ENCODE data around the gene ACYP2.

The ACYP2 gene

DNA sequence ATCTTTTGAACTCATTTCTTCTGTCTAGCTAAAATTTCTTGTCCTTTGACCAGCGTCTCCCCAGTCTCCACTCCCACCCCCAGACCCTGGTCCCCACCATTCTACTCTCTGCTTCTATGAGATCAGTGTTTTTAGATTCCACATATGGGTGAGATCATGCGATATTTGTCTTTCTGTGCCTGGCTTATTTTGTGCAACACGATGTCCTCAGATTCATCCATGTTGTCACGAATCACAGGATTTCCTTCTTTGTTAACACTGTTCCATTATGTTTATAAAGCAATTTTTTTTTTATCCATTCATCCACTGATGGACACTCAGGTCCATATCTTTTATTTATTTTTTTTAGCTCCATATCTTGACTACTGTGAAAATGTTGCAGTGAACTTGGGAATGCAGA is 16.0 kb upstream of the ACYP2 start:
- TF ChIP-seq YY1 (IDR thresholded peaks at IDR 0.05; ENCODE audit: insufficient read depth, insufficient read length) (no peak), ZNF274 (IDR thresholded peaks at IDR 0.05; ENCODE audit: low read depth, low read length) (no peak), SUZ12 (IDR thresholded peaks at IDR 0.05; ENCODE audit: extremely low read depth, insufficient read depth, insufficient read length) (no peak)
- H3K9me3 ChIP-seq (ENCODE audit: insufficient read depth, low read length): peaks cover 6% of the 10 kb centered on the region; the same call in 1 of the 2 replicates
- no peaks in the 10 kb centered on the region for H3K36me3 ChIP-seq (ENCODE audit: insufficient read depth, insufficient read length, low read length)
- H3K4me1 ChIP-seq (ENCODE audit: insufficient read depth, insufficient read length): no peaks in the 10 kb centered on the region
- DNase-seq (ENCODE audit: low read depth, low spot score): no peak
- no peak overlapping the region for H3K4me3 ChIP-seq (ENCODE audit: insufficient read length, low read depth)
- H3K27me3 ChIP-seq (ENCODE audit: insufficient read depth, insufficient read length): no peaks in the 10 kb centered on the region
- H3K9ac ChIP-seq (ENCODE audit: insufficient read length, low read depth): no peak overlapping the region

DNA sequence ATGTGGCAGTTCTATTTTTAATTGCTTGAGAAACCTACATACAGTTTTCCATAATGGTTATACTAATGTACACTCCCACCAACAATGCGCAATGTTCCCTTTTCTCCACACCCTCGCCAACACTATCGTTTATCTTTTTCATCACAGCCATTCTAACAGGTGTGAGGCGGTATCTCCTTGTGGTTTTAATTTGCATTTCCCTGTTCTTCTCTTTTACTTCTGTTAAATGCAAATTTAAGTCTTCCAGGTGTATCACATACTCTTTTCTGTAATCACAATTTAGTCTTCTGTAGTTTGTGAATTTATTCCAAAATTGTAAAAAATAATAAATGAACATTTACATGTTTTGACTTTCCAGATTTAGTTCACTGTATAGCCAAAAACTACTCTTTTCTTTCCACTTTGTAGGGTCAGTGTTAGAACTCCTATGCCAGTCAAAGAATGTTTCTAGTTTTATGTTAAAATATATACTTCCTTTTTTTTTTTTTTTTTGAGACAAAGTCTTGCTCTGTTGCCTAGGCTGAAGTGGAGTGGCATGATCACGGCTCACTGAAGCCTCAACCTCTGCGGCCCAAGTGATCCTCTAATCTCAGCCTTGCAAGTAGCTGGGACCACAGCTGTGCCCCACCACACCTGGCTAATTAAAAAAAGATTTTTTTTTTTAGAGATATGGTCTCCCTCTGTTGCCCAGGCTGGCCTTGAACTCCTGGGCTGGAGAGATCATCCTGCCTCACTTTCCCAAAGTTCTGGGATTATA is 15.4 kb upstream of the ACYP2 start:
- H3K9ac ChIP-seq (ENCODE audit: insufficient read length, low read depth): no peak overlapping the region
- no peaks in the 10 kb centered on the region for H3K36me3 ChIP-seq (ENCODE audit: insufficient read depth, insufficient read length, low read length)
- H3K27me3 ChIP-seq (ENCODE audit: insufficient read depth, insufficient read length): no peaks in the 10 kb centered on the region
- no peaks in the 10 kb centered on the region for H3K4me1 ChIP-seq (ENCODE audit: insufficient read depth, insufficient read length)
- H3K9me3 ChIP-seq (ENCODE audit: insufficient read depth, low read length): peaks cover 6% of the 10 kb centered on the region; the same call in 1 of the 2 replicates
- TF ChIP-seq YY1 (IDR thresholded peaks at IDR 0.05; ENCODE audit: insufficient read depth, insufficient read length): no peak
- no peak overlapping the region for H3K4me3 ChIP-seq (ENCODE audit: insufficient read length, low read depth)
- no peak for DNase-seq (ENCODE audit: low read depth, low spot score)

GRCh38 chr2:54100772-54101171 is 14.6 kb upstream of the ACYP2 start:
- DNase-seq (ENCODE audit: low read depth, low spot score): no peak
- Histone ChIP-seq H3K27me3 (ENCODE audit: insufficient read depth, insufficient read length) (no peaks in the 10 kb centered on the region), H3K4me3 (ENCODE audit: insufficient read length, low read depth) (no peak overlapping the region), H3K9me3 (ENCODE audit: insufficient read depth, low read length) (peaks cover 6% of the 10 kb centered on the region; the same call in 1 of the 2 replicates), H3K9ac (ENCODE audit: insufficient read length, low read depth) (no peak overlapping the region), H3K4me1 (ENCODE audit: insufficient read depth, insufficient read length) (no peaks in the 10 kb centered on the region), H3K36me3 (ENCODE audit: insufficient read depth, insufficient read length, low read length) (no peaks in the 10 kb centered on the region)
- TF ChIP-seq SUZ12 (IDR thresholded peaks at IDR 0.05; ENCODE audit: extremely low read depth, insufficient read depth, insufficient read length) (no peak), YY1 (IDR thresholded peaks at IDR 0.05; ENCODE audit: insufficient read depth, insufficient read length) (no peak)

GRCh38 chr2:54103454-54104314 is 11.7 kb upstream of the ACYP2 start:
- no peaks in the 10 kb centered on the region for H3K4me1 ChIP-seq (ENCODE audit: insufficient read depth, insufficient read length)
- no peaks in the 10 kb centered on the region for H3K36me3 ChIP-seq (ENCODE audit: insufficient read depth, insufficient read length, low read length)
- no peak for TF ChIP-seq YY1 (IDR thresholded peaks at IDR 0.05; ENCODE audit: insufficient read depth, insufficient read length)
- TF ChIP-seq ZNF274 (IDR thresholded peaks at IDR 0.05; ENCODE audit: low read depth, low read length): no peak
- no peak for TF ChIP-seq SUZ12 (IDR thresholded peaks at IDR 0.05; ENCODE audit: extremely low read depth, insufficient read depth, insufficient read length)
- H3K9me3 ChIP-seq (ENCODE audit: insufficient read depth, low read length): no peaks in the 10 kb centered on the region
- H3K9ac ChIP-seq (ENCODE audit: insufficient read length, low read depth): no peak overlapping the region
- peak; percentile 38 for DNase-seq (ENCODE audit: low read depth, low spot score)
- no peaks in the 10 kb centered on the region for H3K27me3 ChIP-seq (ENCODE audit: insufficient read depth, insufficient read length)
- no peak overlapping the region for H3K4me3 ChIP-seq (ENCODE audit: insufficient read length, low read depth)

DNA sequence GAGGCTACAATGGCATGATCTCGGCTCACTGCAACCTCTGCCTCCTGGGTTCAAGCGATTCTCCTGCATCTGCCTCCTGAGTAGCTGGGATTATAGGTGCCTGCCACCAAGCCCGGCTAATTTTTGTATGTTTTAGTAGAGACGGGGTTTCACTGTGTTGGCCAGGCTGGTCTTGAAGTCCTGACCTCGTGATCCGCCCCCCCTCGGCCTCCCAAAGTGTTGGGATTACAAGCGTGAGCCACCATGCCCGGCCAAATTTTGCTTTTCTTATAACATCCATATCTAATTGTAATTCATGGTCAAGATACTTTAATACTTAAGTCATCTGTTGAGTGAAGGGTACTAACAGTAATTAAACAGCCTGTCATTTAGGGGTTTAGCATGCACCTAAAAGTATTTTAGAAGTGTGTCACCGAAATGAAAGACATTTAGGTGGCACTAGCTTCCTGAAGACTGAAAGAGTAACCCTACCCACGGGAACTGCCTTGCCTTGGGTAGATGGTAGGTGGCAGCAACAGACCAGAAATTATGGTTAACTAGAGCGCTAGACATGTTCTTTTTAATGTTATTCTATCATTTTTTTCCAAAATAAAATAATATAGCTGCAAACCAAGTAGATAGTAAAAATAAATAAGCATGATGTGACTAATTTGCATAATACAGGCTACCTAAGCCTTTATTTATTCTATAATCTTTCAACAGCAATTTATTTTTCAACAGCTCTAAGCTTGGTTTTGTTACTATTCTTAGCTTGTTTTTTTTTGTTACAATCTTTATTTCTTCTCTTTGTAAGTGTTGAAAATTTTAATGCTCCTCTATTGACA is 8.6 kb upstream of the ACYP2 start:
- no peaks in the 10 kb centered on the region for H3K27me3 ChIP-seq (ENCODE audit: insufficient read depth, insufficient read length)
- no peak overlapping the region for H3K9ac ChIP-seq (ENCODE audit: insufficient read length, low read depth)
- H3K4me3 ChIP-seq (ENCODE audit: insufficient read length, low read depth): no peak overlapping the region
- TF ChIP-seq ZNF274 (IDR thresholded peaks at IDR 0.05; ENCODE audit: low read depth, low read length): no peak
- TF ChIP-seq YY1 (IDR thresholded peaks at IDR 0.05; ENCODE audit: insufficient read depth, insufficient read length): no peak
- TF ChIP-seq SUZ12 (IDR thresholded peaks at IDR 0.05; ENCODE audit: extremely low read depth, insufficient read depth, insufficient read length): no peak
- H3K9me3 ChIP-seq (ENCODE audit: insufficient read depth, low read length): no peaks in the 10 kb centered on the region
- H3K36me3 ChIP-seq (ENCODE audit: insufficient read depth, insufficient read length, low read length): no peaks in the 10 kb centered on the region
- no peaks in the 10 kb centered on the region for H3K4me1 ChIP-seq (ENCODE audit: insufficient read depth, insufficient read length)
- DNase-seq (ENCODE audit: low read depth, low spot score): peak; percentile 35

DNA sequence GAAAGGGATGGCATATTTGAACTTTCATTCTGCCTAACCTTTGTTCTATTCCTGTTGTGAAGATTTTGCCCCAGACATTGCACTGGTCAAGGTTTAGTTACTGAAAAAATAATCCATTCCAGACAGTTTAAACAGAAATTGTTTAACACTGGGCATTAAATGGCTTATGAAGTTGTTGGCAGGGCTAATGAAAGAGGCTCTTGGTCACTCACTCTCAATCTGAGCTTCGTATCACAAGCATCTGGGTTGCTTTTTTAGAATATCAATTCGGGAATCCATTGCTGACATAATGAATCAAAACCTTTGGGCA is 8.0 kb upstream of the ACYP2 start:
- no peaks in the 10 kb centered on the region for H3K36me3 ChIP-seq (ENCODE audit: insufficient read depth, insufficient read length, low read length)
- no peak overlapping the region for H3K9ac ChIP-seq (ENCODE audit: insufficient read length, low read depth)
- no peak for TF ChIP-seq YY1 (IDR thresholded peaks at IDR 0.05; ENCODE audit: insufficient read depth, insufficient read length)
- TF ChIP-seq ZNF274 (IDR thresholded peaks at IDR 0.05; ENCODE audit: low read depth, low read length): no peak
- no peak for TF ChIP-seq SUZ12 (IDR thresholded peaks at IDR 0.05; ENCODE audit: extremely low read depth, insufficient read depth, insufficient read length)
- no peak for DNase-seq (ENCODE audit: low read depth, low spot score)
- H3K27me3 ChIP-seq (ENCODE audit: insufficient read depth, insufficient read length): no peaks in the 10 kb centered on the region
- no peaks in the 10 kb centered on the region for H3K9me3 ChIP-seq (ENCODE audit: insufficient read depth, low read length)
- no peaks in the 10 kb centered on the region for H3K4me1 ChIP-seq (ENCODE audit: insufficient read depth, insufficient read length)
- H3K4me3 ChIP-seq (ENCODE audit: insufficient read length, low read depth): no peak overlapping the region

All from NT2/D1 (cell line).